GM13976 (cell line): ENCODE data around the gene CAMTA2.
A peak's percentile ranks its signal among the peaks of the same experiment; 100 is the strongest.

Experiments used
- DNase-seq: peaks from one replicate; pipeline ENCODE4 v3.0.0; 2012; ENCODE audit warnings: low spot score
- CTCF ChIP-seq: IDR thresholded peaks from 2 replicates; pipeline ENCODE4 v1.5.1; 2012; ENCODE audit warnings: borderline replicate concordance, mild to moderate bottlenecking; ENCODE audit not compliant: insufficient read depth; ENCODE audit errors: extremely low read depth, missing control alignments, control extremely low read depth
- in situ Hi-C: fragments of 300-500 bp; cut with MboI; formaldehyde crosslinking; loops from one replicate; pipeline ENCODE4 v1.12.0; 2022; ENCODE audit warnings: low sequenced_read_pairs, mixed read lengths, inconsistent platforms; ENCODE audit not compliant: unreplicated experiment

The CAMTA2 gene

GRCh38 chr17:4986951-4987766, at the start of gene CAMTA2:
TSS of gene CAMTA2 (minus strand) at chr17:4987675. CDS start at chr17:4986222, 1,453 bp downstream.
- in situ Hi-C loops, result no loop called here
- TF ChIP-seq CTCF, result peak; percentile 63
- peak; percentile 92 for DNase-seq

- no peak for TF ChIP-seq CTCF
- no peak for DNase-seq
- in situ Hi-C loops, result no loop called here
Measured at GRCh38 chr17:5035315-5035714, 47.8 kb upstream of the CAMTA2 start, which contains the start of gene SLC52A1. TSS of gene SLC52A1 (minus strand) at chr17:5035426. CDS start at chr17:5034606, 820 bp downstream.

GRCh38 chr17:5034651-5035050, 47.2 kb upstream of the CAMTA2 start:
- TF ChIP-seq CTCF, result no peak
- in situ Hi-C loops, result no loop called here
- DNase-seq, result no peak

GRCh38 chr17:5034063-5034462, 46.6 kb upstream of the CAMTA2 start:
- no peak for DNase-seq
- in situ Hi-C loops, result no loop called here
- TF ChIP-seq CTCF, result no peak

- in situ Hi-C loops, result no loop called here
- TF ChIP-seq CTCF, result no peak
- peak; percentile 19 for DNase-seq
Measured at GRCh38 chr17:5033352-5034015, 46.0 kb upstream of the CAMTA2 start.

GRCh38 chr17:5032865-5033264, 45.4 kb upstream of the CAMTA2 start:
- TF ChIP-seq CTCF, result no peak
- in situ Hi-C loops, result no loop called here
- peak; percentile 13 for DNase-seq
